PFSK-1 (cell line): Measurements from ENCODE around the gene DNM3.

Experiments
- FOXP2 ChIP-seq: optimal IDR thresholded peaks from 2 replicates; pipeline ENCODE3; 2011; ENCODE audit warnings: borderline replicate concordance, control low read depth, inconsistent platforms; ENCODE audit not compliant: insufficient read depth; ENCODE audit errors: extremely low read length, extremely low read depth
- POLR2AphosphoS5 ChIP-seq: IDR thresholded peaks from 2 replicates; pipeline ENCODE4 v1.6.1; 2012; ENCODE audit warnings: low read depth, mild to moderate bottlenecking, control low read depth, low read length, moderate library complexity
- SIN3A ChIP-seq: IDR thresholded peaks from 2 replicates; pipeline ENCODE4 v1.6.1; 2012; ENCODE audit warnings: mild to moderate bottlenecking, low read length, moderate library complexity, borderline replicate concordance; ENCODE audit not compliant: insufficient read depth
- TAF1 ChIP-seq: IDR thresholded peaks from 2 replicates; pipeline ENCODE4 v1.6.1; 2012; ENCODE audit warnings: low read length, control low read depth, borderline replicate concordance; ENCODE audit not compliant: insufficient read depth
- TF ChIP-seq, protein P1 (sequence below), 2 experiments: IDR thresholded peaks; 2 replicates each; pipeline versions ENCODE4 v1.6.1 to v1.8.0; 2011 to 2012; ENCODE audit warnings: low read depth in 2 of 2, low read length in 2 of 2, control low read depth in 1 of 2, inconsistent platforms in 1 of 2, mild to moderate bottlenecking in 1 of 2, moderate library complexity in 1 of 2; ENCODE audit not compliant: insufficient read depth in 1 of 2

DNM3 gene

DNA sequence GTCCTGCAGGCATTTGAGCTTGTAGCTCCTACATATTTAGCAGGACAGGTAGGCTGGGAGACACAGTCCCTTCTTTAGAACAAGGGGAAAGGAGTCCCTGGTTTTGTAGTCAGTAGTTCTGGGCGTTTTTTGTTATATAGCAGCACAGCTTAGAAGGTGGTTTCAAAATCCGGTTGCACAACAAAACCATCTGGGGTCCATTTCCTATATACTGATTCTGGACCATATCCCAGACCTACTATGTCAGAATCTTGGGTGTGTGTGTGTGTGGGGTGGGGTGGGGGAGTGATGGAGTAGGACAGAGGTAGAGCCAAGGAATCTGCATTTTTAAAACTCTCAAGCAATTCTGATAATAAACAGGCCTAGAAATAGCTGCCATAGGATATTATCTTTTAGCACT is 38.3 kb upstream of the DNM3 start:
- TF ChIP-seq FOXP2 (no peak), SIN3A (no peak), POLR2AphosphoS5 (no peak), TAF1 (no peak)
- TF ChIP-seq, protein P1, sequence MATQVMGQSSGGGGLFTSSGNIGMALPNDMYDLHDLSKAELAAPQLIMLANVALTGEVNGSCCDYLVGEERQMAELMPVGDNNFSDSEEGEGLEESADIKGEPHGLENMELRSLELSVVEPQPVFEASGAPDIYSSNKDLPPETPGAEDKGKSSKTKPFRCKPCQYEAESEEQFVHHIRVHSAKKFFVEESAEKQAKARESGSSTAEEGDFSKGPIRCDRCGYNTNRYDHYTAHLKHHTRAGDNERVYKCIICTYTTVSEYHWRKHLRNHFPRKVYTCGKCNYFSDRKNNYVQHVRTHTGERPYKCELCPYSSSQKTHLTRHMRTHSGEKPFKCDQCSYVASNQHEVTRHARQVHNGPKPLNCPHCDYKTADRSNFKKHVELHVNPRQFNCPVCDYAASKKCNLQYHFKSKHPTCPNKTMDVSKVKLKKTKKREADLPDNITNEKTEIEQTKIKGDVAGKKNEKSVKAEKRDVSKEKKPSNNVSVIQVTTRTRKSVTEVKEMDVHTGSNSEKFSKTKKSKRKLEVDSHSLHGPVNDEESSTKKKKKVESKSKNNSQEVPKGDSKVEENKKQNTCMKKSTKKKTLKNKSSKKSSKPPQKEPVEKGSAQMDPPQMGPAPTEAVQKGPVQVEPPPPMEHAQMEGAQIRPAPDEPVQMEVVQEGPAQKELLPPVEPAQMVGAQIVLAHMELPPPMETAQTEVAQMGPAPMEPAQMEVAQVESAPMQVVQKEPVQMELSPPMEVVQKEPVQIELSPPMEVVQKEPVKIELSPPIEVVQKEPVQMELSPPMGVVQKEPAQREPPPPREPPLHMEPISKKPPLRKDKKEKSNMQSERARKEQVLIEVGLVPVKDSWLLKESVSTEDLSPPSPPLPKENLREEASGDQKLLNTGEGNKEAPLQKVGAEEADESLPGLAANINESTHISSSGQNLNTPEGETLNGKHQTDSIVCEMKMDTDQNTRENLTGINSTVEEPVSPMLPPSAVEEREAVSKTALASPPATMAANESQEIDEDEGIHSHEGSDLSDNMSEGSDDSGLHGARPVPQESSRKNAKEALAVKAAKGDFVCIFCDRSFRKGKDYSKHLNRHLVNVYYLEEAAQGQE (IDR thresholded peaks at IDR 0.05; ENCODE audit: insufficient read depth in 1 of 2, low read depth in 2 of 2, low read length in 2 of 2) = no peak

DNA sequence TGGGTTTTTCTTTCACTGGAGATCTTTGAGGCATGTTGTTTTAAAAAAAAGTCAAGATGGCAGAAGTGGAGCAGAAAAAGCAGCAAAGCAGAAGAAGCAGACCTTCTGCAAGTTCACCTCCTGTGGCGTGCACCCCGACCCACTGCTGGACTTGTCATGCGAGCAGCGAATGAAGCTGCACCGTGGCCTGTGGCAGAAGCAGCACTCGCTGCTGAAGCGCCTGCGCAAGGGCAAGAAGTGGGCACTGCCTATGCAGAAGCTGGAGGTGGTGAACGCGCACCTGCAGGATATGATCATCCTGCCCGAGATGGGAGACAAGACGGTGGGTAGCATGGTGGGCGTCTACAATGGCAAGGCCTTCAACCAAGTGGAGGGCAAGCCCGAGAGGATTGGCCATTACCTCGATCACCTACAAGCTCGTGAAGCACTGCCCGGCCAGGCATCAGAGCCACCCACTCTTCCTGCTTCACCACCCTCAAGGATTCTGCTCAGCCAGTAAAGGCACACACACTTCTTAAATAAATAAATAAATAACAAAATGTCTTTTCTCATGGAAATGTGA is 37.8 kb upstream of the DNM3 start:
- no peak for TF ChIP-seq TAF1

DNA sequence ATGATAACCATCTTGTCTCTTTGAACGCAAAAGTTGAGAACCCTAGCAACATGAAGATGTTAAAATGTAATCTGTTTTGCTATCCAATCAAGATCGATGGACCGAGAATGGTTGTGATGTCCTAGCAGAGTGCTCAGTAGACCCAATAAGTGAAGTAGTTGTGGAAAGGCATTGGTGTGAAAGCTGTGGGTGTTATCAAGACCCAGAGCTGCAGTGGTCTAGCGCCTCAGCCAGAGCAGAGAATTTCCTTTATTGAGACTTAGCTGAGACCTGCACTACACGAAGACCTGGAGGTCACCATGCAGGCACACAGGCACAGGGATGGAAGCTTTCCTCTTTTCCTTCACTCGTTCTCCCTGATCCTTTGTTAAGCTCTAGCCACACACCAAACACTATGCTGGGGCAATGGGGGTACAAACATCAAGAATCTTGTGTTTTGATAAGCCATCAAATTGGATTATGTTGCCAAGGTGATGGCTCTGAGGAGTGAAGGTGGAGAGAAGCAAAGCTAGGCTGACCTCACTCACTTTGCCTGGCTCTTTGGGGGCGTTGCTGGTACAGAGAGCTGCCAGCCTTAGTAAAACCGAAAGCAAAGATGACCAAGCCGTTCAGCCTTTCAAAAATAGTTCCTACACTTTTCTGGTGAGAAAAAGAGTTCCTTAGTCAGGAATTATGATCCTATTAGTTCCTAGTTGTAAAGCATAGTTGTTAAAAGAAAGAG is 35.7 kb upstream of the DNM3 start:
- TF ChIP-seq FOXP2 (no peak), SIN3A (no peak), TAF1 (no peak), POLR2AphosphoS5 (no peak)
- TF ChIP-seq, protein P1 (IDR thresholded peaks at IDR 0.05; ENCODE audit: insufficient read depth in 1 of 2, low read depth in 2 of 2, low read length in 2 of 2) = no peak

DNA sequence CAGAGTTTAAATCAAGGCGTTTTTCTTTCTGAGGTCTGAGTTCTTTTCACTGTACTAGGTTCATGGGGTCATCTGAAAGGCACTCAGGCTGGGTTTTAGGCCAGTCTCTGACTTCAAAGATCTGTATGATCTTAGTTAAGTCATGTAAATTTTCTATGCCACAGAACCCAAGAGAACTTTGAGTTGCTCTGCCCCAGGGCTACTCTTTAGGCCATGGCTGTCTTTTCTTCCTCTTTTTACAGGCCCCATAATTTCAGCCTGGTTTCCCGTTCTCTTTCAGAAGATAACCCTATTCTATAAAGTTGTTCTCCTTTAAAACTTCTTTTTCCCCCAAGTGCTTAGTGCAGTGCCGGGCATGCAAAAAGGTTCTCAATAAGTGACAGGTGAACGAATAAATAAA is 33.7 kb upstream of the DNM3 start:
- TF ChIP-seq, protein P1 (IDR thresholded peaks at IDR 0.05; ENCODE audit: insufficient read depth in 1 of 2, low read depth in 2 of 2, low read length in 2 of 2) = no peak
- TF ChIP-seq TAF1 = no peak
- no peak for TF ChIP-seq SIN3A
- no peak for TF ChIP-seq FOXP2
- TF ChIP-seq POLR2AphosphoS5 = no peak

DNA sequence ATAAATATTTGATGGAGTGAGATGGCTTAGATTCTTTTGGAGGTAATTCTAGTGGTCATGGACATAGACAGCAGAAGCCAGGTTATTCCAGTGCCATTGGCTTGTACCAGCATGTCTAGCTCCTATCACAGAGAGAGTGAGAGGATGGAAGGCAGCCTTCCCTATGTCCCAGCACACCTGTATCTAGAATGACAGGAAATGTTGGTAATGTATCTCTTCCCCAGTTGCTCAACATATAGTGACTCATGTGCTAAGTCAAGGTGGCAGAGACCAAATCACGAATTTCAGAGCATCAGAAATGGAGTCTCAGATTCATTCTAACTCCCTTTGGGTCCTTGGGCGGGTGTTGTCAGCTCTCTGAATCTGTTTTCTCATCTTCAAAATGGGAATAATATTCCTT is 31.5 kb upstream of the DNM3 start:
- no peak for TF ChIP-seq SIN3A

DNA sequence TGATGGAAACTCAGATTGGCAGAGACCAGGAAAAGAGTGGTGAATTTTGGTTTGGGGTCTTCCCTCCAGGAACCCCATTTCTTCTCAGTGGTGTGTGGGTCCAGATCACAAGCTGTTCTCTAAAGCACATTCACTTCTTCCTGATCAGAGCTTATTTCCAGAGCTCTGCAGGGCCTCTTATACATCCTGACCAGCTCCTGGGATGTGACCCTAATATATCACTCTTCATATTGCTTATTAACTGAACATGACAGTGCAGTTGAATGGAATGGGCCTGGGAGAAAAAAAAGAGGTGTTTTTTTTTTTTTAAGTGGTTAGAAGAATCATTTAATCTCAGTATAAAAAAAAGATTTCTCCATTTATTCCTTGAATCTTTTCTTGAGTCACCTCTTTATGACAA is 29.6 kb upstream of the DNM3 start:
- no peak for TF ChIP-seq POLR2AphosphoS5
- no peak for TF ChIP-seq FOXP2
- TF ChIP-seq SIN3A = no peak
- TF ChIP-seq, protein P1 (IDR thresholded peaks at IDR 0.05; ENCODE audit: insufficient read depth in 1 of 2, low read depth in 2 of 2, low read length in 2 of 2) = no peak
- no peak for TF ChIP-seq TAF1
